Esophagus muscularis mucosa (tissue), 3 donors: ENCODE measurements around the gene YWHAH.

ENCODE experiments used
- CTCF ChIP-seq, 3 experiments: fragments of 200-600 bp in 2 of 3; fragments of 450-650 bp in 1 of 3; sonication (generic) in 2 of 3; IDR thresholded peaks; one replicate each; pipeline ENCODE4 v1.5.1; 2017 to 2019; ENCODE audit warnings: antibody characterized with exemption in 3 of 3, mild to moderate bottlenecking in 2 of 3, moderate library complexity in 1 of 3
- POLR2A ChIP-seq: fragments of 450-650 bp; IDR thresholded peaks from one replicate; pipeline ENCODE4 v1.6.1; 2017; ENCODE audit warnings: antibody characterized with exemption, moderate library complexity, mild to moderate bottlenecking, low read depth

- TF ChIP-seq CTCF (IDR thresholded peaks at IDR 0.05) = no peak
- no peak for TF ChIP-seq POLR2A
Observed at GRCh38 chr22:31909977-31910376, 34.4 kb upstream of the YWHAH start.
